ENCODE measurements around the gene SLC38A5. TPM values are rescaled to one million over a fixed set of nuclear protein-coding genes. Genes with fewer than 3 reads are reported as not detected.
A peak's percentile ranks its signal among the peaks of the same experiment; 100 is the strongest.
"Not testable (repeated sequence)": the region's sequence is repeated elsewhere in the genome, so short reads cannot be mapped to it uniquely, and the experiment has no call there.

Gene SLC38A5
- 0.30 TPM for total RNA-seq

DNA sequence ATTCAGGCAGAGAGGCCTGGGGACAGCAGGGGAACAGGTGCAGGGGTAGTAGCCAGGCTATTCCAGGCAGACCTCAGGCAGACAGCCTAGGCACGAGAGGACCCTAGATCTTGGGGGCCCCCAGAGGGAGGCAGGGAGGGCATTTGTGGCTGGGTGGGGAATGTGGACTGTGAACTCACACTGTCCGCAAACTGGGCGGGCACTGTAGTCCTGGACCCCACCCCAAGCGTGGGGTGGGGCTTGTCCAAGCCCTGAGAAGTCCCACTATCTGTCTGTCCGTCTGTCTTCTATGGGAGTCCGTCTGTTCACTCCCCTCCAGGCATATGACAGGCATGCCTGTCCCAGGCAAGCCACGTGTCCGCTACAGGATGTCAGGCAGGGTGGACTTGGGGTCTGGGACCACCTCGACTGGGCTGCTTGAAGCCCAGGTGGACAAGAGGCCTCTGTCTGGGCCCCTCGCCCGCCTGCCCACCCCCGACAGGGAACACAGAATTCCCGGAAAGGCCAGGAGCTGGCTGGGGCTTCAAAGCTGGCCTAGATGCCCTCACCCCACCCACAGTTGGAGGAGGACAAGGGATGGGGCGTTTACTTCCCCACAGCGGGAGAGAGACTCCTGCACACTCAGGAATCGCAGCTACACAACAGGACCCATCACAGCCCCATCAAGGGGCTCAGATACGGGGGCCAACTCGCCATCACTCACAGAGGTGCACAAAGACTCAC lies at the start of gene SLC38A5:
TSS of gene SLC38A5 (minus strand) at position 151 of the 723 bp plus-strand sequence. CDS start 2,336 bp downstream, outside the sequence.
- no peak for DNase-seq (ENCODE audit: low spot score)
- ATAC-seq = no peak

GRCh38 chrX:48519481-48519880 lies 49.4 kb upstream of the SLC38A5 start:
- not testable (repeated sequence) for ATAC-seq; DNase-seq (ENCODE audit: low spot score)

GRCh38 chrX:48516987-48517386 lies 46.9 kb upstream of the SLC38A5 start:
- DNase-seq (ENCODE audit: low spot score) = no peak
- no peak for ATAC-seq

DNA sequence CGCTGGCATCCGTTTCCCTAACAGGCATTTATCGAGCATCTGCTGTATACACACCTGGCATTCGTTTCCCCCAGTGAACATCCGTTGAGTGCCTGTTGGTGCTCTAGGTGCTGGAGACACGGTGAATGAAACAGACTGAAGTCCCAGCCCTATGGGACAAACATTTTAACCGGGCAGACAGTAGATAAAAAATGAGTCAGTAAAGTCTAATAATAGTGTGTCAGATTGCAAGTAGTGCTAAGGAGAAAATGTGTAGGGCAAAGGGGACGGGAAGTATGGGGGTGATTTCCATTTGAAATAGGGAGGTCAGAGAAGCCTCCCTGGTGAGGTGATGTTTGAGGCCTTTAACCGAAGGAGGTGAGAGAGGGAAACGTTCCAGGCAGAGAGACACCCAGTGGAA lies 46.2 kb upstream of the SLC38A5 start:
- DNase-seq (ENCODE audit: low spot score) (no peak), ATAC-seq (no peak)

GRCh38 chrX:48515842-48516241 lies 45.8 kb upstream of the SLC38A5 start:
- ATAC-seq (no peak), DNase-seq (ENCODE audit: low spot score) (no peak)

GRCh38 chrX:48514868-48515460 lies 44.9 kb upstream of the SLC38A5 start:
- ATAC-seq = no peak
- DNase-seq (ENCODE audit: low spot score) = no peak

GRCh38 chrX:48514126-48514806 lies 44.2 kb upstream of the SLC38A5 start:
- DNase-seq (ENCODE audit: low spot score) = no peak
- ATAC-seq = no peak

GRCh38 chrX:48513670-48514069 lies 43.6 kb upstream of the SLC38A5 start:
- ATAC-seq (no peak), DNase-seq (ENCODE audit: low spot score) (no peak)

DNA sequence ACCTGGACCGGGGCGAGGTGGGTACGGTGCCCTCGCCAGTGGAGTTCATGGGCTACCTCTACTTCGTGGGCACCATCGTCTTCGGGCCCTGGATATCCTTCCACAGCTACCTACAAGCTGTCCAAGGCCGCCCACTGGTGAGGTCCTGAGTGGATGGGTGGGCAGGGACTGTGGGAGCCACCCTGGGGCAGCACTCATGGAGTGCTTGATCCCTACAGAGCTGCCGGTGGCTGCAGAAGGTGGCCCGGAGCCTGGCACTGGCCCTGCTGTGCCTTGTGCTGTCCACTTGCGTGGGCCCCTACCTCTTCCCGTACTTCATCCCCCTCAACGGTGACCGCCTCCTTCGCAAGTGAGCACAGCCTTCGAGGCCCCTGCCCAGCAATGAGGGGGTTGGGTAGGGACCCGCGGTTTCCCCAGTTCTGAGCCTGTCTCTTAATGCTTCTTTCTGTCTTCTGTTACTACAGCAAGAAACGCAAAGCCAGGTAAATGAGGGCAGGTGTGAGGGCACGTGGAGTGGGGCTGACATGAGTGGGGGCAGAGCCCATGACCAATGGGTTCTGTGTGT lies 42.4 kb upstream of the SLC38A5 start:
- DNase-seq (ENCODE audit: low spot score) = no peak
- ATAC-seq = no peak

- DNase-seq (ENCODE audit: low spot score) = no peak
- peak; percentile 59 for ATAC-seq
Observed at GRCh38 chrX:48511560-48511959, 41.5 kb upstream of the SLC38A5 start.

- no peak for DNase-seq (ENCODE audit: low spot score)
- no peak for ATAC-seq
Observed at GRCh38 chrX:48509619-48510018, 39.6 kb upstream of the SLC38A5 start.

- ATAC-seq (no peak), DNase-seq (ENCODE audit: low spot score) (no peak)
Observed at GRCh38 chrX:48509245-48509590, 39.2 kb upstream of the SLC38A5 start.

- ATAC-seq (peak; percentile 97), DNase-seq (ENCODE audit: low spot score) (peak; percentile 78)
Observed at GRCh38 chrX:48508400-48509244, 38.6 kb upstream of the SLC38A5 start, which contains the start of gene PORCN. Gene PORCN, plus strand, starts transcription at chrX:48508992. Its CDS starts 829 bp downstream, at chrX:48509821.

GRCh38 chrX:48507246-48507645 lies 37.2 kb upstream of the SLC38A5 start:
- DNase-seq (ENCODE audit: low spot score) (no peak), ATAC-seq (no peak)

- no peak for DNase-seq (ENCODE audit: low spot score)
- ATAC-seq = no peak
Observed at GRCh38 chrX:48505481-48505880, 35.4 kb upstream of the SLC38A5 start.

GRCh38 chrX:48504261-48504660 lies 34.2 kb upstream of the SLC38A5 start:
- ATAC-seq (no peak), DNase-seq (ENCODE audit: low spot score) (no peak)

GRCh38 chrX:48498374-48498809 lies 28.3 kb upstream of the SLC38A5 start:
- no peak for DNase-seq (ENCODE audit: low spot score)
- no peak for ATAC-seq

DNA sequence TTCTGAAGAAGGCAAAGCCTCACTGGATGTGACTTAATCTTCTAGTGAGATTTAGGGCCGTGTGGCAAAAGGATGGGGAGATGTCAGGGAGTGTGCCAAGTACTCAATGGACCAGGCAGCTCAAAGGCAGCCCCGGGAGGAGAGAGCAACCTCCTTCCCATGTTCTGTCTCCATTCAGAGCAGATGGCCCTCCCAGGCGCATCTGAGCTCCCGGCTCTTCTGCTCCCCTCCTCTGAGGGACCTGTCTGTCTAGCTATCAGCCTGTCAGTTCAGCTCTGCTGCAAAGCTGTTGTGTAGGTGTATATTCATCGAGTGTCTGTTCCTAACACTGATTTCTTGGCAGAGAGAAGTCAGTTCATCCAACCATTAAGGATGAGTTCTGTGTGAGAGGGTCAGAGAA lies 27.8 kb upstream of the SLC38A5 start:
- DNase-seq (ENCODE audit: low spot score) = no peak

DNA sequence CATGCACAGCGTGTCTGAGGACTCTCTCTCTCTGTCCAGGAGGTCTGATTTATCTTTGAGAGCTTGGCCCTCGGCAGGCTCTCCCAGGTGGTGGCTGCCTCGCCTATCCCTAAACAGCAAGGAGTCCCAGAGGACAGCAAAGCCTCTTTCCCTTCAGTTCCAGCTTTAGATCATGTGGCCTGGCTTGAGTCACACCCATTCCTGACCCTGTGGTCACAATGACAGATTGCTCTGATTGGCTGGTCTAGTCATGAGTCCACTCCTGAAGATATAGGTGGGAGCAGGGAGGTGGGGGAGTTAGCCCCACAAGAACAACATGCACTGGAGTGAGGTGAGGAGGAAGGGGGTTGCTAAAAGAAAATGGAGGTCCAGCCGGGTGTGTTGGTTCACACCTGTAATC lies 26.6 kb upstream of the SLC38A5 start:
- ATAC-seq (no peak), DNase-seq (ENCODE audit: low spot score) (no peak)

More for the DNA sequence above, 27.8 kb upstream of the SLC38A5 start:
- ATAC-seq = no peak

DNA sequence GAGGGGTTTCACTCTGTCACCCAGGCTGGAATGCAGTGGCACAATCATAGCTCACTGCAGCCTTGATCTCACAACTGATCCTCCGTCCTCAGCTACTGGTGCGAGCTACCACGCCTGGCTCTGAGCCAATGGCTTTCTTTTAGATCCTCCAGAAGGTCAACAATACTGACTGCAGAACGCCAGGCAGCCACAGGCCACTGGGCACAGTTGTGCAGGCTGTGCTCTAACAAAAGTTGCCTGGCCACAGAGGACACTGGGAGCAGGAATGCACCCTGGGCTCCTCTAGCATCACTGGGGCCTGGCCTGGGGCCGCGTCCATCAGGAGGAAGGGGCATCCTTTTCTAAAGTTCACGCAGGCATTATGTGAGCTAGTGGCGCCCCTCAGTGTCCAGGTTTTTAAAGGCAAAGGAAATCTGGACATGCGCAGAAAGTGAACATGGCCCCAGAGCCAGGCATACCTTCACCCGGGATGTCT lies 23.9 kb upstream of the SLC38A5 start:
- DNase-seq (ENCODE audit: low spot score) (no peak), ATAC-seq (no peak)
